K562 (cell line): ENCODE measurements around the gene PIEZO2. TPM values are rescaled to one million over a fixed set of nuclear protein-coding genes. Genes with fewer than 3 reads are reported as not detected.

Experiments used
- ATAC-seq: fragments of 200-7000 bp; cut with Tn5 transposase; 3 replicates; pipeline ENCODE4 v1.9.1; 2020; ENCODE audit warnings: moderate library complexity
- BruUV-seq: library from RNA; stranded (reverse); fragments of 400-500 nt; replicated peaks from 2 replicates; lab custom pipeline; 2021; lab: Mats Ljungman, UMichigan
- CTCF ChIA-PET: fragments of 300-600 bp; formaldehyde crosslinking; extraction: SDS; loops from one replicate; lab custom pipeline; 2021; ENCODE audit warnings: low intra/inter-chr PET ratio; lab: Yijun Ruan, JAX
- POLR2A ChIA-PET: fragments of 300-600, 350-650 bp; sonication (Branson Sonifier 250); formaldehyde crosslinking; extraction: SDS; loops from one replicate; lab custom pipeline; 2021; ENCODE audit warnings: antibody characterized with exemption, inconsistent platforms; lab: Yijun Ruan, JAX
- DNase-seq, 4 experiments: peaks; one replicate each; pipeline versions ENCODE4 v3.0.0 to v3.0.0-alpha.2; 2011 to 2018; ENCODE audit warnings: low spot score in 3 of 4, mixed read lengths in 3 of 4; ENCODE audit errors: extremely low read depth in 1 of 4
- FAIRE-seq: peaks from 2 replicates; lab custom pipeline; 2011; peaks lifted over from hg19 to GRCh38; lab: Jason Lieb, UNC
- H2AFZ ChIP-seq: 2 replicates; pipeline ENCODE4 v1.6.0; 2011; ENCODE audit warnings: low read depth, low read length, control low read depth, inconsistent platforms
- H3K27ac ChIP-seq: fragments of 200-600 bp; 3 replicates; pipeline ENCODE4 v1.8.0; 2011; ENCODE audit warnings: low read depth, mild to moderate bottlenecking, control low read depth, inconsistent platforms, low read length, moderate library complexity, mixed read lengths; ENCODE audit errors: extremely low read depth
- H3K27me3 ChIP-seq, 2 experiments: fragments of 300-600 bp in 1 of 2; 2 replicates in 1 of 2; 3 replicates in 1 of 2; pipeline versions ENCODE4 v1.6.0 to v1.8.0; 2011; ENCODE audit warnings: inconsistent platforms in 2 of 2, low read length in 2 of 2, mild to moderate bottlenecking in 1 of 2, mixed read lengths in 1 of 2, moderate library complexity in 1 of 2; ENCODE audit not compliant: control insufficient read depth in 2 of 2, insufficient read depth in 2 of 2
- H3K36me3 ChIP-seq: fragments of 300-600 bp; 3 replicates; pipeline ENCODE4 v1.8.0; 2011; ENCODE audit warnings: mild to moderate bottlenecking, low read length, inconsistent platforms; ENCODE audit not compliant: control insufficient read depth, insufficient read depth
- H3K4me1 ChIP-seq, 2 experiments: fragments of 200-600 bp in 1 of 2; replicated peaks in 1 of 2; 2 replicates in 1 of 2; 3 replicates in 1 of 2; pipeline versions ENCODE4 v1.5.1 to v1.8.0; 2011; ENCODE audit warnings: inconsistent platforms in 2 of 2, low read length in 2 of 2, mild to moderate bottlenecking in 1 of 2, mixed read lengths in 1 of 2, moderate library complexity in 1 of 2; ENCODE audit not compliant: control insufficient read depth in 2 of 2, insufficient read depth in 2 of 2
- H3K4me2 ChIP-seq: 2 replicates; pipeline ENCODE4 v1.6.1; 2011; ENCODE audit warnings: low read length, control low read depth, inconsistent platforms, mixed read lengths; ENCODE audit not compliant: insufficient read depth
- H3K4me3 ChIP-seq: fragments of 200-600 bp; sonication (generic), shearing (Covaris generic); 2 replicates; pipeline ENCODE4 v1.5.1; 2016; ENCODE audit warnings: control low read depth, inconsistent platforms
- H3K79me2 ChIP-seq: fragments of 200-600 bp; 3 replicates; pipeline ENCODE4 v1.8.0; 2011; ENCODE audit warnings: low read length, inconsistent platforms; ENCODE audit not compliant: control insufficient read depth, insufficient read depth
- H3K9ac ChIP-seq, 2 experiments: 2 replicates each; pipeline versions ENCODE4 v1.6.0 to v1.6.1; 2011; ENCODE audit warnings: low read depth in 2 of 2, low read length in 2 of 2, control low read depth in 1 of 2, inconsistent platforms in 1 of 2, mild to moderate bottlenecking in 1 of 2, mixed read lengths in 1 of 2; ENCODE audit not compliant: insufficient read depth in 1 of 2
- H3K9me1 ChIP-seq: one replicate; pipeline ENCODE4 v1.6.0; 2011; ENCODE audit warnings: inconsistent platforms, mild to moderate bottlenecking, low read length, moderate library complexity; ENCODE audit not compliant: control insufficient read depth, insufficient read depth
- H3K9me3 ChIP-seq: replicated peaks from 2 replicates; pipeline ENCODE4 v1.5.1; 2011; ENCODE audit warnings: low read depth, low read length, inconsistent platforms; ENCODE audit not compliant: control insufficient read depth, insufficient read depth
- H4K20me1 ChIP-seq: replicated peaks from 2 replicates; pipeline ENCODE4 v1.6.1; 2011; ENCODE audit warnings: low read length, inconsistent platforms, mixed read lengths; ENCODE audit not compliant: control insufficient read depth, insufficient read depth
- FIP1L1 ChIP-seq: fragments of 200-400 bp; formaldehyde crosslinking; IDR thresholded peaks from 2 replicates; pipeline ENCODE4 v1.6.1; 2018; ENCODE audit warnings: mild to moderate bottlenecking, low read depth, low read length; ENCODE audit not compliant: poor library complexity, severe bottlenecking
- FOXK2 ChIP-seq, 2 experiments: fragments of 450-650 bp; IDR thresholded peaks in 1 of 2; conservative IDR thresholded peaks in 1 of 2; 2 replicates each; pipeline ENCODE4 v1.6.1; 2016; ENCODE audit warnings: low read depth in 2 of 2, mild to moderate bottlenecking in 1 of 2
- NR1H2 ChIP-seq: sonication (generic); formaldehyde crosslinking; IDR thresholded peaks from 2 replicates; pipeline ENCODE4 v1.4.0; 2020; ENCODE audit warnings: mild to moderate bottlenecking, missing genetic modification reagents
- PHB2 ChIP-seq: fragments of 450-650 bp; IDR thresholded peaks from 2 replicates; pipeline ENCODE4 v1.6.1; 2017; ENCODE audit warnings: low read depth
- POLR3A ChIP-seq: IDR thresholded peaks from 2 replicates; pipeline ENCODE4 v1.6.1; 2011; ENCODE audit warnings: borderline replicate concordance, mild to moderate bottlenecking, moderate library complexity; ENCODE audit not compliant: insufficient read length, insufficient read depth; ENCODE audit errors: extremely low read depth
- RHOXF2B ChIP-seq: fragments of 250-450 bp; sonication (Bioruptor Pico); conservative IDR thresholded peaks from 2 replicates; pipeline ENCODE4 v1.5.1; 2021
- SMAD2 ChIP-seq: fragments of 150-350 bp; IDR thresholded peaks from 2 replicates; pipeline ENCODE4 v1.6.1; 2014; ENCODE audit warnings: low read depth, mild to moderate bottlenecking, low read length
- ZEB2 ChIP-seq: fragments of 450-650 bp; IDR thresholded peaks from 2 replicates; pipeline ENCODE4 v1.6.1; 2016
- ZNF384 ChIP-seq: IDR thresholded peaks from 2 replicates; pipeline ENCODE4 v1.6.1; 2012; ENCODE audit warnings: low read depth, low read length, improper control_type of control experiment
- WGBS: fragments of 100-300 bp; shearing (Covaris generic); methylation state at CpG from one replicate; pipeline ENCODE4 v1.1.6; 2016; ENCODE audit warnings: low coverage, mixed read lengths; ENCODE audit not compliant: insufficient coverage; ENCODE audit errors: missing lambda C conversion rate; 5-methylcytosine and 5-hydroxymethylcytosine counted together
- in situ Hi-C: fragments of 300-500 bp; cut with MboI; formaldehyde crosslinking; loops from 4 replicates; pipeline ENCODE4 v1.15.0; 2018; ENCODE audit warnings: inconsistent platforms, mixed read lengths
- intact Hi-C: fragments of 100-400 bp; cut with micrococcal nuclease; formaldehyde crosslinking; loops from 2 replicates; pipeline ENCODE4 v1.14.2; 2022
- polyA plus RNA-seq, 8 experiments: library from polyadenylated mRNA; depleted of rRNA in 4 of 8; stranded (reverse) in 5 of 8; unstranded in 3 of 8; fragments of >200 nt; fragmentation: Nextera tagmentation in 2 of 8; fragmentation: Illumina TruSeq in 1 of 8; extraction: Ambion mirVana in 2 of 8; extraction: Trizol in 1 of 8; gene quantifications; 2 replicates each; pipeline versions ENCODE4 v1.2.1 to v1.2.3, GENCODE V29; 2011 to 2014; ENCODE audit warnings: inconsistent platforms in 1 of 8, missing spikeins in 1 of 8
- total RNA-seq, 7 experiments: library from RNA; depleted of rRNA in 6 of 7; stranded (reverse); fragments of >200 nt in 6 of 7; fragmentation: Illumina TruSeq in 2 of 7; extraction: Trizol in 2 of 7; gene quantifications; 2 replicates each; pipeline versions ENCODE4 v1.2.1 to v1.2.3, GENCODE V29; 2011 to 2021; ENCODE audit warnings: low replicate concordance in 1 of 7
- TF ChIP-seq, protein P1 (sequence below), 2 experiments: fragments of 450-650 bp; formaldehyde crosslinking in 1 of 2; IDR thresholded peaks; 2 replicates each; pipeline versions ENCODE4 v1.4.0 to v1.6.1; 2014 to 2020; ENCODE audit warnings: mild to moderate bottlenecking in 2 of 2, borderline replicate concordance in 1 of 2, low read depth in 1 of 2
- TF ChIP-seq, protein P2 (sequence below): fragments of 250-450 bp; sonication (Bioruptor Pico); IDR thresholded peaks from 2 replicates; pipeline ENCODE4 v1.9.0; 2021; ENCODE audit warnings: mild to moderate bottlenecking
- TF ChIP-seq, protein P3 (sequence below), 2 experiments: fragments of 200-800 bp in 1 of 2; sonication (Bioruptor generic) in 1 of 2; sonication (generic) in 1 of 2; formaldehyde crosslinking in 1 of 2; IDR thresholded peaks in 1 of 2; conservative IDR thresholded peaks in 1 of 2; 2 replicates each; pipeline versions ENCODE4 v1.5.0 to v1.6.1; 2016 to 2020; ENCODE audit warnings: missing compliant biosample characterization in 1 of 2, missing genetic modification characterization in 1 of 2, missing genetic modification reagents in 1 of 2

Gene PIEZO2
- total and polyA plus RNA-seq, 9 of the 15 experiments (the other 6 are each of a cell fraction or from before 2014, with no cell fraction given): 0.54 to 4.1 (median 2.0) TPM

DNA sequence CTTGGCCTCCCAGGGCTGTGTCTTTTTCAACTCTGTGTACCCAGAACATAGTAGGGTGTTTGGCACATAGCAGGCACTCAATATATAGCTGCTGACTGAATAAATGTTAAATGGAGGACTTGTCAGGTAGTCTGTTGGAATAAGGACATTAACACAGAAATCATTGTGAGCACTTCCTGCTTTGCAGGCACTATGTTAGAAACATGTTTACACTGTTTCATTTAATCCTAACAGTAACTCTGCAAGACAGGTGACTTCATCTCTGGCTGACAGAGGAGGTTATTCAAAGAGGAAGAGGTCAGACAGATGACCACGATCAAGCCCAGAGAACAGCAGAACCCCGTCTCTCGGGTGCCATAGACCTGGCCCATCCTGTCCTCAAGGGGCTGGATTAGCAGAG is 28.0 kb upstream of the PIEZO2 start:
- Histone ChIP-seq H3K4me2 (no peak overlapping the region), H3K36me3 (no peaks in the 10 kb centered on the region), H3K9me3 (no peaks in the 10 kb centered on the region), H3K79me2 (no peaks in the 10 kb centered on the region), H2AFZ (no peak overlapping the region), H3K4me3 (no peak overlapping the region), H3K27me3 (peaks cover 0 to 2% of the 10 kb centered on the region in 2 experiments; a peak in 1 of 5 replicates), H3K27ac (no peak overlapping the region), H3K9ac (no peak overlapping the region), H3K9me1 (no peaks in the 10 kb centered on the region), H3K4me1 (no peaks in the 10 kb centered on the region), H4K20me1 (no peaks in the 10 kb centered on the region)
- in situ Hi-C loops (no loop called here), intact Hi-C loops (no loop called here)
- no peak for TF ChIP-seq FIP1L1
- TF ChIP-seq ZNF384: no peak
- TF ChIP-seq FOXK2 (conservative IDR thresholded peaks at IDR 0.05 in 1 of 2, IDR thresholded peaks at IDR 0.05 in 1 of 2; ENCODE audit: low read depth in 2 of 2): no peak
- no peak for TF ChIP-seq SMAD2
- TF ChIP-seq RHOXF2B (CRISPR knock-in tag): no peak
- TF ChIP-seq ZEB2: no peak
- no peak for TF ChIP-seq PHB2
- TF ChIP-seq, protein P1, sequence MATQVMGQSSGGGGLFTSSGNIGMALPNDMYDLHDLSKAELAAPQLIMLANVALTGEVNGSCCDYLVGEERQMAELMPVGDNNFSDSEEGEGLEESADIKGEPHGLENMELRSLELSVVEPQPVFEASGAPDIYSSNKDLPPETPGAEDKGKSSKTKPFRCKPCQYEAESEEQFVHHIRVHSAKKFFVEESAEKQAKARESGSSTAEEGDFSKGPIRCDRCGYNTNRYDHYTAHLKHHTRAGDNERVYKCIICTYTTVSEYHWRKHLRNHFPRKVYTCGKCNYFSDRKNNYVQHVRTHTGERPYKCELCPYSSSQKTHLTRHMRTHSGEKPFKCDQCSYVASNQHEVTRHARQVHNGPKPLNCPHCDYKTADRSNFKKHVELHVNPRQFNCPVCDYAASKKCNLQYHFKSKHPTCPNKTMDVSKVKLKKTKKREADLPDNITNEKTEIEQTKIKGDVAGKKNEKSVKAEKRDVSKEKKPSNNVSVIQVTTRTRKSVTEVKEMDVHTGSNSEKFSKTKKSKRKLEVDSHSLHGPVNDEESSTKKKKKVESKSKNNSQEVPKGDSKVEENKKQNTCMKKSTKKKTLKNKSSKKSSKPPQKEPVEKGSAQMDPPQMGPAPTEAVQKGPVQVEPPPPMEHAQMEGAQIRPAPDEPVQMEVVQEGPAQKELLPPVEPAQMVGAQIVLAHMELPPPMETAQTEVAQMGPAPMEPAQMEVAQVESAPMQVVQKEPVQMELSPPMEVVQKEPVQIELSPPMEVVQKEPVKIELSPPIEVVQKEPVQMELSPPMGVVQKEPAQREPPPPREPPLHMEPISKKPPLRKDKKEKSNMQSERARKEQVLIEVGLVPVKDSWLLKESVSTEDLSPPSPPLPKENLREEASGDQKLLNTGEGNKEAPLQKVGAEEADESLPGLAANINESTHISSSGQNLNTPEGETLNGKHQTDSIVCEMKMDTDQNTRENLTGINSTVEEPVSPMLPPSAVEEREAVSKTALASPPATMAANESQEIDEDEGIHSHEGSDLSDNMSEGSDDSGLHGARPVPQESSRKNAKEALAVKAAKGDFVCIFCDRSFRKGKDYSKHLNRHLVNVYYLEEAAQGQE (IDR thresholded peaks at IDR 0.05; ENCODE audit: borderline replicate concordance): no peak
- TF ChIP-seq, protein P1 (CRISPR knock-in tag; IDR thresholded peaks at IDR 0.05; ENCODE audit: low read depth): no peak
- TF ChIP-seq, protein P2, sequence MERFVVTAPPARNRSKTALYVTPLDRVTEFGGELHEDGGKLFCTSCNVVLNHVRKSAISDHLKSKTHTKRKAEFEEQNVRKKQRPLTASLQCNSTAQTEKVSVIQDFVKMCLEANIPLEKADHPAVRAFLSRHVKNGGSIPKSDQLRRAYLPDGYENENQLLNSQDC (CRISPR knock-in tag): no peak
- no peak for TF ChIP-seq NR1H2 (CRISPR knock-in tag)
- TF ChIP-seq POLR3A: no peak
- TF ChIP-seq, protein P3, sequence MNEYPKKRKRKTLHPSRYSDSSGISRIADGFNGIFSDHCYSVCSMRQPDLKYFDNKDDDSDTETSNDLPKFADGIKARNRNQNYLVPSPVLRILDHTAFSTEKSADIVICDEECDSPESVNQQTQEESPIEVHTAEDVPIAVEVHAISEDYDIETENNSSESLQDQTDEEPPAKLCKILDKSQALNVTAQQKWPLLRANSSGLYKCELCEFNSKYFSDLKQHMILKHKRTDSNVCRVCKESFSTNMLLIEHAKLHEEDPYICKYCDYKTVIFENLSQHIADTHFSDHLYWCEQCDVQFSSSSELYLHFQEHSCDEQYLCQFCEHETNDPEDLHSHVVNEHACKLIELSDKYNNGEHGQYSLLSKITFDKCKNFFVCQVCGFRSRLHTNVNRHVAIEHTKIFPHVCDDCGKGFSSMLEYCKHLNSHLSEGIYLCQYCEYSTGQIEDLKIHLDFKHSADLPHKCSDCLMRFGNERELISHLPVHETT (CRISPR knock-in tag; conservative IDR thresholded peaks at IDR 0.05 in 1 of 2, IDR thresholded peaks at IDR 0.05 in 1 of 2): no peak
- ChIA-PET CTCF (no interaction called here), POLR2A (no interaction called here)
- ATAC-seq (no peak), FAIRE-seq (no peak), DNase-seq (no peak)
- WGBS: 0% methylated on average over 3 of the region's 3 CpGs
- no TSS peak for BruUV-seq
